B cell (primary cell): Measurements from ENCODE around the gene GLI1. TPM values are rescaled to one million over a fixed set of nuclear protein-coding genes. Genes with fewer than 3 reads are reported as not detected.

Source experiments
- ATAC-seq: fragments of 200-7000 bp; cut with Tn5 transposase; one replicate; pipeline ENCODE4 v1.10.0; 2021; ENCODE audit warnings: low read depth, mild to moderate bottlenecking, moderate number of reproducible peaks, moderate library complexity
- CTCF ChIA-PET: fragments of 350-600 bp; sonication (Branson Sonifier 250); formaldehyde crosslinking; loops from one replicate; lab custom pipeline; 2021; ENCODE audit warnings: antibody characterized with exemption, inconsistent platforms; lab: Charles Lee
- POLR2A ChIA-PET: fragments of 350-600 bp; sonication (Branson Sonifier 250); formaldehyde crosslinking; loops from one replicate; lab custom pipeline; 2021; ENCODE audit warnings: antibody characterized with exemption; lab: Charles Lee
- DNase-seq: peaks from one replicate; pipeline ENCODE4 v3.0.0; 2013
- H2AFZ ChIP-seq: 2 replicates; pipeline ENCODE4 v1.6.1; 2012; ENCODE audit warnings: mild to moderate bottlenecking, low read depth, low read length; ENCODE audit not compliant: insufficient read depth, poor library complexity, severe bottlenecking
- H3K27ac ChIP-seq, 2 donors: 1 replicate in 1 of 2; 2 replicates in 1 of 2; pipeline ENCODE4 v1.5.1; 2012 to 2013; ENCODE audit warnings: low read length in 2 of 2, mild to moderate bottlenecking in 2 of 2, moderate library complexity in 1 of 2
- H3K27me3 ChIP-seq, 4 experiments: fragments of 200-600 bp in 1 of 4; sonication (generic) in 1 of 4; replicated peaks in 1 of 4; 1 replicate in 2 of 4; 2 replicates in 2 of 4; pipeline versions ENCODE4 v1.6.1 to v1.7.0; 2013 to 2016; ENCODE audit warnings: low read length in 3 of 4, mild to moderate bottlenecking in 2 of 4, mixed read lengths in 1 of 4, moderate library complexity in 1 of 4; ENCODE audit not compliant: insufficient read depth in 4 of 4, control insufficient read depth in 3 of 4; ENCODE audit errors: control extremely low read depth in 1 of 4
- H3K36me3 ChIP-seq, 2 experiments: replicated peaks in 1 of 2; 1 replicate in 1 of 2; 2 replicates in 1 of 2; pipeline versions ENCODE4 v1.6.1 to v1.7.1; 2013; ENCODE audit warnings: low read length in 1 of 2; ENCODE audit not compliant: insufficient read depth in 2 of 2, control insufficient read depth in 1 of 2; ENCODE audit errors: control extremely low read depth in 1 of 2, extremely low read depth in 1 of 2
- H3K4me1 ChIP-seq, 2 donors: fragments of 200-600 bp in 1 of 2; sonication (generic) in 1 of 2; 1 replicate in 1 of 2; 2 replicates in 1 of 2; pipeline versions ENCODE4 v1.5.1 to v1.6.1; 2013 to 2017; ENCODE audit warnings: low read length in 2 of 2; ENCODE audit not compliant: control insufficient read depth in 2 of 2, insufficient read depth in 2 of 2
- H3K4me2 ChIP-seq: replicated peaks from 2 replicates; pipeline ENCODE3; 2012; ENCODE audit warnings: mild to moderate bottlenecking, low read depth, low read length; ENCODE audit not compliant: poor library complexity, severe bottlenecking
- H3K4me3 ChIP-seq, 5 experiments: fragments of 200-600 bp in 1 of 5; sonication (generic) in 1 of 5; 1 replicate in 3 of 5; 2 replicates in 2 of 5; pipeline versions ENCODE4 v1.5.1 to v1.7.0; 2011 to 2016; ENCODE audit warnings: low read length in 4 of 5, mild to moderate bottlenecking in 4 of 5, low read depth in 2 of 5, control low read depth in 1 of 5, moderate library complexity in 1 of 5; ENCODE audit not compliant: insufficient read depth in 1 of 5; ENCODE audit errors: control extremely low read depth in 1 of 5, extremely low read depth in 1 of 5
- H3K79me2 ChIP-seq: fragments of 200-600 bp; sonication (generic); one replicate; pipeline ENCODE4 v1.6.0; 2016; ENCODE audit warnings: low read length; ENCODE audit not compliant: control insufficient read depth, insufficient read depth
- H3K9ac ChIP-seq: fragments of 200-600 bp; sonication (generic); 2 replicates; pipeline ENCODE4 v1.6.1; 2017; ENCODE audit warnings: mild to moderate bottlenecking, low read length, moderate library complexity
- H3K9me3 ChIP-seq, 3 donors: one replicate each; pipeline versions ENCODE4 v1.6.1 to v1.7.1; 2013; ENCODE audit warnings: low read length in 2 of 3; ENCODE audit not compliant: control insufficient read depth in 2 of 3, insufficient read depth in 1 of 3; ENCODE audit errors: control extremely low read depth in 1 of 3
- H4K20me1 ChIP-seq: 2 replicates; pipeline ENCODE4 v1.6.0; 2012; ENCODE audit warnings: mild to moderate bottlenecking, low read length; ENCODE audit not compliant: insufficient read depth, control insufficient read depth, poor library complexity, severe bottlenecking
- H3K27ac Mint-ChIP-seq: one replicate; pipeline ENCODE4 v1.8.0; 2021; ENCODE audit warnings: mixed read lengths
- H3K27me3 Mint-ChIP-seq: one replicate; pipeline ENCODE4 v1.8.0; 2021; ENCODE audit warnings: mixed read lengths
- H3K4me1 Mint-ChIP-seq: one replicate; pipeline ENCODE4 v1.8.0; 2021; ENCODE audit warnings: mixed read lengths
- H3K4me3 Mint-ChIP-seq: one replicate; pipeline ENCODE4 v1.8.0; 2021; ENCODE audit warnings: mixed read lengths
- H3K9me3 Mint-ChIP-seq: one replicate; pipeline ENCODE4 v1.8.0; 2022; ENCODE audit warnings: mixed read lengths; ENCODE audit not compliant: insufficient read depth
- EZH2 ChIP-seq: IDR thresholded peaks from 2 replicates; pipeline ENCODE4 v1.6.1; 2012; ENCODE audit warnings: borderline replicate concordance, low read depth, mild to moderate bottlenecking, moderate library complexity, low read length; ENCODE audit not compliant: insufficient read depth, poor library complexity, severe bottlenecking
- WGBS: methylation state at CpG from one replicate; pipeline ENCODE4 v1.1.5; 2013; ENCODE audit warnings: missing lambda C conversion rate; ENCODE audit not compliant: insufficient coverage; 5-methylcytosine and 5-hydroxymethylcytosine counted together
- intact Hi-C: fragments of 100-400 bp; cut with micrococcal nuclease; formaldehyde crosslinking; loops from one replicate; pipeline ENCODE4 v1.10.0; 2022
- polyA plus RNA-seq: library from polyadenylated mRNA; depleted of rRNA; stranded (reverse); fragments of >200 nt; gene quantifications from 2 replicates; pipeline ENCODE4 v1.2.3, GENCODE V29; 2012
- total RNA-seq, 2 donors: library from RNA; stranded (reverse); fragments of 120-200 nt in 1 of 2; gene quantifications; 1 replicate in 1 of 2; 2 replicates in 1 of 2; pipeline versions ENCODE4 v1.2.3 to v1.2.4, GENCODE V29; 2013 to 2022
- TF ChIP-seq, protein P1 (sequence below): fragments of 200-600 bp; IDR thresholded peaks from one replicate; pipeline ENCODE4 v1.8.0; 2022; ENCODE audit warnings: antibody characterized with exemption, mild to moderate bottlenecking

The GLI1 gene
- total and polyA plus RNA-seq, 2 donors (not counting 1 experiment from before 2014, with no cell fraction given), result 4.1 to 5.4 TPM

DNA sequence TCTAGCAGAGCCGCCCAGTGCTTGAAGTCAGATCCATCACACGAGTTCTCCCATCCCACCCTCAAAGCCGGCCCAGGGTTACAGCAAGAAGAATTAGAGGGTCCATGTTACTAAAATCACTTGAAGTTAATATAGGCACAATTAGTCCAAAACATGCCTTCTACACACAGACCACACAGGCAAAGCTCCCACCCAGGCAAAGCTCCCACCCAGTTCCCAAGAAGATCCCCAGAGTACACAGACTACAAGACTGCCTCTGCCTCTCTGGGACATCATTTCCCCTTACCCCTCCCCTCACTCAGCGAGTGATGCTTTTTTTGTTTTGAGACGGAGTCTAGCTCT lies 3.3 kb downstream of the GLI1 start:
- WGBS, result 41% methylated on average over 3 of the region's 5 CpGs
- Histone ChIP-seq H3K4me2 (peak overlapping the region; percentile 94), H3K9me3 (no peaks in the 10 kb centered on the region), H3K36me3 (peaks cover 0 to 2% of the 10 kb centered on the region in 2 experiments), H3K4me1 (peaks cover 23 to 48% of the 10 kb centered on the region in 2 donors), H2AFZ (peak overlapping the region; percentile 73), H3K9ac (no peak overlapping the region), H3K27ac (no peak overlapping the region), H3K27me3 (no peaks in the 10 kb centered on the region), H3K4me3 (peak overlapping the region in 3 of 5 experiments; percentile 81 to 93 (median 90)), H4K20me1 (no peaks in the 10 kb centered on the region), H3K79me2 (peaks cover 6% of the 10 kb centered on the region)
- POLR2A ChIA-PET, result interaction anchor here (0.5 to 3.9 kb wide), 3 partner anchors 16 to 93 kb away, joined by 3 to 39 read pairs (median 3); partner anchors contain the start of gene ARHGAP9
- Mint-ChIP-seq H3K4me1 (peaks cover 40% of the 10 kb centered on the region), H3K9me3 (no peaks in the 10 kb centered on the region), H3K4me3 (peak overlapping the region; percentile 92), H3K27ac (peak overlapping the region; percentile 79), H3K27me3 (no peaks in the 10 kb centered on the region)
- DNase-seq (no peak), ATAC-seq (no peak)
- intact Hi-C loops, result loop anchor here (1.0 kb wide), 5 partner anchors 13 to 231 kb away; partner anchors contain the start of genes DCTN2, MBD6 and OS9
- CTCF ChIA-PET, result interaction anchor here (0.6 to 7.6 kb wide), 9 partner anchors 8 to 249 kb away, joined by 3 to 166 read pairs (median 3); partner anchors contain the start of genes ARHGAP9 and INHBE
- TF ChIP-seq, protein P1, sequence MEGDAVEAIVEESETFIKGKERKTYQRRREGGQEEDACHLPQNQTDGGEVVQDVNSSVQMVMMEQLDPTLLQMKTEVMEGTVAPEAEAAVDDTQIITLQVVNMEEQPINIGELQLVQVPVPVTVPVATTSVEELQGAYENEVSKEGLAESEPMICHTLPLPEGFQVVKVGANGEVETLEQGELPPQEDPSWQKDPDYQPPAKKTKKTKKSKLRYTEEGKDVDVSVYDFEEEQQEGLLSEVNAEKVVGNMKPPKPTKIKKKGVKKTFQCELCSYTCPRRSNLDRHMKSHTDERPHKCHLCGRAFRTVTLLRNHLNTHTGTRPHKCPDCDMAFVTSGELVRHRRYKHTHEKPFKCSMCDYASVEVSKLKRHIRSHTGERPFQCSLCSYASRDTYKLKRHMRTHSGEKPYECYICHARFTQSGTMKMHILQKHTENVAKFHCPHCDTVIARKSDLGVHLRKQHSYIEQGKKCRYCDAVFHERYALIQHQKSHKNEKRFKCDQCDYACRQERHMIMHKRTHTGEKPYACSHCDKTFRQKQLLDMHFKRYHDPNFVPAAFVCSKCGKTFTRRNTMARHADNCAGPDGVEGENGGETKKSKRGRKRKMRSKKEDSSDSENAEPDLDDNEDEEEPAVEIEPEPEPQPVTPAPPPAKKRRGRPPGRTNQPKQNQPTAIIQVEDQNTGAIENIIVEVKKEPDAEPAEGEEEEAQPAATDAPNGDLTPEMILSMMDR, result peak; percentile 1
- no peak for TF ChIP-seq EZH2

DNA sequence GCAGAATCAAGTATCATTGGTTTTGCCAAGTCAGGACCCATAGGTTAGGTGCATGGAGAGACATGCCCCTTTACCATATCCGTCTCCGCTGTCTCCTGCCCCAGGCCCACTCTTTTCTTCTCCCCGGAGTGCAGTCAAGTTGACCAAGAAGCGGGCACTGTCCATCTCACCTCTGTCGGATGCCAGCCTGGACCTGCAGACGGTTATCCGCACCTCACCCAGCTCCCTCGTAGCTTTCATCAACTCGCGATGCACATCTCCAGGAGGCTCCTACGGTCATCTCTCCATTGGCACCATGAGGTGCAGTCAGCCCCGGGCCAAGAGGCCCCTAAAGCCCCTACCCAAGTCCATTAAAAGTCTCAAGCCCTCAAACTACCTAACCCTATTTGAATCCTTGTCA lies 5.0 kb downstream of the GLI1 start:
- H3K4me1 Mint-ChIP-seq, result peaks cover 27% of the 10 kb centered on the region
- no peak overlapping the region for H3K9ac ChIP-seq
- no peaks in the 10 kb centered on the region for H3K27me3 Mint-ChIP-seq
- H3K9me3 ChIP-seq, result no peaks in the 10 kb centered on the region
- H3K4me1 ChIP-seq, result peaks cover 16 to 40% of the 10 kb centered on the region in 2 donors
- H4K20me1 ChIP-seq, result no peaks in the 10 kb centered on the region
- H3K4me3 ChIP-seq, result no peak overlapping the region
- ATAC-seq (no peak), DNase-seq (no peak)
- 98% methylated on average over 12 of the region's 12 CpGs for WGBS
- TF ChIP-seq, protein P1, result no peak
- no peak for TF ChIP-seq EZH2
- H3K27ac ChIP-seq, result no peak overlapping the region
- no peak overlapping the region for H3K27ac Mint-ChIP-seq
- H3K79me2 ChIP-seq, result peaks cover 6% of the 10 kb centered on the region
- H2AFZ ChIP-seq, result no peak overlapping the region
- peaks cover 0 to 13% of the 10 kb centered on the region in 2 experiments for H3K36me3 ChIP-seq
- no peak overlapping the region for H3K4me3 Mint-ChIP-seq
- H3K4me2 ChIP-seq, result no peak overlapping the region
- intact Hi-C loops, result no loop called here
- ChIA-PET POLR2A (interaction anchor here (0.5 to 0.7 kb wide), 2 partner anchors 21 to 242 kb away, joined by 4 to 5 read pairs; no protein-coding TSS in a partner anchor), CTCF (interaction anchor here (1.7 to 7.6 kb wide), 2 partner anchors 9 to 12 kb away, joined by 8 to 166 read pairs; partner anchors contain the start of genes ARHGAP9 and INHBE)
- H3K27me3 ChIP-seq, result no peaks in the 10 kb centered on the region
- H3K9me3 Mint-ChIP-seq, result no peaks in the 10 kb centered on the region
